Endothelial cell of umbilical vein (primary cell): ENCODE data around the gene MLNR.

Source experiments
- CTCF ChIP-seq, 2 donors: IDR thresholded peaks; 1 replicate in 1 of 2; 2 replicates in 1 of 2; pipeline ENCODE4 v1.5.1; 2011; ENCODE audit warnings: low read length in 2 of 2, mild to moderate bottlenecking in 2 of 2, moderate library complexity in 2 of 2, control low read depth in 1 of 2, inconsistent platforms in 1 of 2, low read depth in 1 of 2; ENCODE audit not compliant: insufficient read depth in 1 of 2; ENCODE audit errors: extremely low read depth in 1 of 2
- FOS ChIP-seq: IDR thresholded peaks from 2 replicates; pipeline ENCODE4 v1.6.1; 2011; ENCODE audit warnings: mild to moderate bottlenecking, low read length, moderate library complexity, borderline replicate concordance; ENCODE audit not compliant: insufficient read depth
- JUN ChIP-seq: IDR thresholded peaks from 2 replicates; pipeline ENCODE4 v1.6.1; 2011; ENCODE audit warnings: borderline replicate concordance, low read depth; ENCODE audit not compliant: insufficient read length, insufficient read depth
- POLR2A ChIP-seq: IDR thresholded peaks from 2 replicates; pipeline ENCODE4 v1.6.1; 2012; ENCODE audit warnings: low read depth, mild to moderate bottlenecking, control low read depth, low read length

- no peak for TF ChIP-seq JUN
- TF ChIP-seq CTCF (IDR thresholded peaks at IDR 0.05; ENCODE audit: extremely low read depth in 1 of 2, insufficient read depth in 1 of 2, low read depth in 1 of 2, low read length in 2 of 2): no peak
- TF ChIP-seq POLR2A: no peak
- no peak for TF ChIP-seq FOS
Observed at GRCh38 chr13:49213997-49214916, 5.9 kb upstream of the MLNR start.
